Measurements from ENCODE around the gene AGGF1. TPM values are rescaled to one million over a fixed set of nuclear protein-coding genes. Genes with fewer than 3 reads are reported as not detected.

The AGGF1 gene
- polyA plus RNA-seq, 1 donor from 2014 or later = 41.2 TPM

DNA sequence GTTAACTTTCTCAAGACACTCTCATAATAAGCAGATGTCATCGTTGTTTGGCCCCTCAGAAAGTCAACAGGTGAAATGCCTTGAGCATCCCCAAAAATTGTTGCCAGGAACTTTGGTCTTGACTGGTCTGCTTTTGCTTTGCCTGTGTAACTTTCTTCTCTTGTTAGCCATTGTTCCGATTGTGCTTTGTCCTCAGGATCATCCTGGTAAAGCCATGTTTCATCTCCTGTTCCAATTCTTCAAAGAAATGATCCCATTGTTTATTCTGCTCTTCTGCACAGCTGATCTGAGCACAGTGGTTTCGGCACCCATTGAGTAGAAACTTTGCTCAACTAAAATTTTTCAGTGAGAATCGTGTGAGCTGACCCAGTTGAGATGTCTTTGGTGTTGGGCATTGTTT is 65.0 kb downstream of the AGGF1 start:
- Histone ChIP-seq H3K4me2 (ENCODE audit: low read length) (no peak overlapping the region), H2AFZ (ENCODE audit: low read depth, low read length) (no peak overlapping the region), H3F3A (ENCODE audit: insufficient read depth, low read length, poor library complexity, severe bottlenecking) (no peaks in the 10 kb centered on the region), H3K9me3 (ENCODE audit: low read length) (no peaks in the 10 kb centered on the region), H3K27me3 (ENCODE audit: insufficient read depth, low read depth, low read length) (no peaks in the 10 kb centered on the region), H4K20me1 (ENCODE audit: insufficient read depth) (no peaks in the 10 kb centered on the region), H3K36me3 (ENCODE audit: insufficient read depth, low read length) (no peaks in the 10 kb centered on the region), H3K9me2 (ENCODE audit: insufficient read depth, low read length) (no peaks in the 10 kb centered on the region), H3K27ac (ENCODE audit: low read length) (no peak overlapping the region), H3K4me3 (ENCODE audit: low read length) (no peak overlapping the region), H3K9ac (ENCODE audit: low read length) (no peak overlapping the region), H3K79me2 (replicated peaks; ENCODE audit: insufficient read depth, low read length) (no peaks in the 10 kb centered on the region)
- TF ChIP-seq, protein P1, sequence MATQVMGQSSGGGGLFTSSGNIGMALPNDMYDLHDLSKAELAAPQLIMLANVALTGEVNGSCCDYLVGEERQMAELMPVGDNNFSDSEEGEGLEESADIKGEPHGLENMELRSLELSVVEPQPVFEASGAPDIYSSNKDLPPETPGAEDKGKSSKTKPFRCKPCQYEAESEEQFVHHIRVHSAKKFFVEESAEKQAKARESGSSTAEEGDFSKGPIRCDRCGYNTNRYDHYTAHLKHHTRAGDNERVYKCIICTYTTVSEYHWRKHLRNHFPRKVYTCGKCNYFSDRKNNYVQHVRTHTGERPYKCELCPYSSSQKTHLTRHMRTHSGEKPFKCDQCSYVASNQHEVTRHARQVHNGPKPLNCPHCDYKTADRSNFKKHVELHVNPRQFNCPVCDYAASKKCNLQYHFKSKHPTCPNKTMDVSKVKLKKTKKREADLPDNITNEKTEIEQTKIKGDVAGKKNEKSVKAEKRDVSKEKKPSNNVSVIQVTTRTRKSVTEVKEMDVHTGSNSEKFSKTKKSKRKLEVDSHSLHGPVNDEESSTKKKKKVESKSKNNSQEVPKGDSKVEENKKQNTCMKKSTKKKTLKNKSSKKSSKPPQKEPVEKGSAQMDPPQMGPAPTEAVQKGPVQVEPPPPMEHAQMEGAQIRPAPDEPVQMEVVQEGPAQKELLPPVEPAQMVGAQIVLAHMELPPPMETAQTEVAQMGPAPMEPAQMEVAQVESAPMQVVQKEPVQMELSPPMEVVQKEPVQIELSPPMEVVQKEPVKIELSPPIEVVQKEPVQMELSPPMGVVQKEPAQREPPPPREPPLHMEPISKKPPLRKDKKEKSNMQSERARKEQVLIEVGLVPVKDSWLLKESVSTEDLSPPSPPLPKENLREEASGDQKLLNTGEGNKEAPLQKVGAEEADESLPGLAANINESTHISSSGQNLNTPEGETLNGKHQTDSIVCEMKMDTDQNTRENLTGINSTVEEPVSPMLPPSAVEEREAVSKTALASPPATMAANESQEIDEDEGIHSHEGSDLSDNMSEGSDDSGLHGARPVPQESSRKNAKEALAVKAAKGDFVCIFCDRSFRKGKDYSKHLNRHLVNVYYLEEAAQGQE (IDR thresholded peaks at IDR 0.05; ENCODE audit: borderline replicate concordance) = no peak
- TF ChIP-seq SMC3 (conservative IDR thresholded peaks at IDR 0.05; ENCODE audit: poor library complexity) (no peak), EZH2 (IDR thresholded peaks at IDR 0.05; ENCODE audit: borderline replicate concordance, insufficient read depth, low read length, poor library complexity, severe bottlenecking) (no peak), MXI1 (conservative IDR thresholded peaks at IDR 0.05; ENCODE audit: poor library complexity, severe bottlenecking) (no peak), RAD21 (conservative IDR thresholded peaks at IDR 0.05) (no peak), TAF1 (IDR thresholded peaks at IDR 0.05; ENCODE audit: low read depth) (no peak), POLR2AphosphoS5 (IDR thresholded peaks at IDR 0.05) (no peak), EP300 (conservative IDR thresholded peaks at IDR 0.05; ENCODE audit: poor library complexity, severe bottlenecking) (no peak)
- TF ChIP-seq, protein P2, sequence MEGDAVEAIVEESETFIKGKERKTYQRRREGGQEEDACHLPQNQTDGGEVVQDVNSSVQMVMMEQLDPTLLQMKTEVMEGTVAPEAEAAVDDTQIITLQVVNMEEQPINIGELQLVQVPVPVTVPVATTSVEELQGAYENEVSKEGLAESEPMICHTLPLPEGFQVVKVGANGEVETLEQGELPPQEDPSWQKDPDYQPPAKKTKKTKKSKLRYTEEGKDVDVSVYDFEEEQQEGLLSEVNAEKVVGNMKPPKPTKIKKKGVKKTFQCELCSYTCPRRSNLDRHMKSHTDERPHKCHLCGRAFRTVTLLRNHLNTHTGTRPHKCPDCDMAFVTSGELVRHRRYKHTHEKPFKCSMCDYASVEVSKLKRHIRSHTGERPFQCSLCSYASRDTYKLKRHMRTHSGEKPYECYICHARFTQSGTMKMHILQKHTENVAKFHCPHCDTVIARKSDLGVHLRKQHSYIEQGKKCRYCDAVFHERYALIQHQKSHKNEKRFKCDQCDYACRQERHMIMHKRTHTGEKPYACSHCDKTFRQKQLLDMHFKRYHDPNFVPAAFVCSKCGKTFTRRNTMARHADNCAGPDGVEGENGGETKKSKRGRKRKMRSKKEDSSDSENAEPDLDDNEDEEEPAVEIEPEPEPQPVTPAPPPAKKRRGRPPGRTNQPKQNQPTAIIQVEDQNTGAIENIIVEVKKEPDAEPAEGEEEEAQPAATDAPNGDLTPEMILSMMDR (IDR thresholded peaks at IDR 0.05; ENCODE audit: poor library complexity, severe bottlenecking) = no peak

DNA sequence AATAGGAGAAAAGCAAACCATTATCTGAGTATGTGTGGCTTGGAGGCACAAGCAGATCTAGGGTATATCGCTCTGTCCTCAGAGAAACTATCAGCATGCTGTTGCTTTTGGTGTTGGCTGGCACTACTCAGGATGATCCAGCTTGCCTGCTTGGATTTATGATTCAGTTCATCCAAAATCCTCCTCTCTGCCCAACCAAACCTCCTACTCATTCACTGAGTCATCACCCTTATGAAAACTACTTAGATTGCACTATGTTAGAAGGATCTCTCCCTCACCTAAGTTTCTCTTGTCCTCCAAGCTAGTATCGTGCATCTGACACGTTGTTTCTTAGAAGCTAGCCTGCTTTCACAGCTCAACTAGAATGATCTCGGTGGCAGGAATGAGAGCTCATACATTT is 71.1 kb downstream of the AGGF1 start:
- no peaks in the 10 kb centered on the region for H3K27me3 ChIP-seq (ENCODE audit: insufficient read depth, low read depth, low read length)
- H4K20me1 ChIP-seq (ENCODE audit: insufficient read depth) = no peaks in the 10 kb centered on the region
- no peaks in the 10 kb centered on the region for H3K36me3 ChIP-seq (ENCODE audit: insufficient read depth, low read length)
- H3F3A ChIP-seq (ENCODE audit: insufficient read depth, low read length, poor library complexity, severe bottlenecking) = no peaks in the 10 kb centered on the region
- no peaks in the 10 kb centered on the region for H3K9me3 ChIP-seq (ENCODE audit: low read length)
- no peaks in the 10 kb centered on the region for H3K79me2 ChIP-seq (replicated peaks; ENCODE audit: insufficient read depth, low read length)
- H2AFZ ChIP-seq (ENCODE audit: low read depth, low read length) = no peak overlapping the region
- no peak overlapping the region for H3K4me2 ChIP-seq (ENCODE audit: low read length)
- no peaks in the 10 kb centered on the region for H3K9me2 ChIP-seq (ENCODE audit: insufficient read depth, low read length)
- no peak overlapping the region for H3K4me3 ChIP-seq (ENCODE audit: low read length)
- H3K9ac ChIP-seq (ENCODE audit: low read length) = no peak overlapping the region
- TF ChIP-seq RAD21 (conservative IDR thresholded peaks at IDR 0.05) (no peak), SMC3 (conservative IDR thresholded peaks at IDR 0.05; ENCODE audit: poor library complexity) (no peak), TAF1 (IDR thresholded peaks at IDR 0.05; ENCODE audit: low read depth) (no peak), EP300 (conservative IDR thresholded peaks at IDR 0.05; ENCODE audit: poor library complexity, severe bottlenecking) (no peak), MXI1 (conservative IDR thresholded peaks at IDR 0.05; ENCODE audit: poor library complexity, severe bottlenecking) (no peak), EZH2 (IDR thresholded peaks at IDR 0.05; ENCODE audit: borderline replicate concordance, insufficient read depth, low read length, poor library complexity, severe bottlenecking) (no peak), POLR2AphosphoS5 (IDR thresholded peaks at IDR 0.05) (no peak)
- TF ChIP-seq, protein P2 (IDR thresholded peaks at IDR 0.05; ENCODE audit: poor library complexity, severe bottlenecking) = no peak
- TF ChIP-seq, protein P1 (IDR thresholded peaks at IDR 0.05; ENCODE audit: borderline replicate concordance) = no peak
- no peak overlapping the region for H3K27ac ChIP-seq (ENCODE audit: low read length)

Data from neural cell (in vitro differentiated cells).